Mesendoderm (in vitro differentiated cells): ENCODE measurements around the gene ZNF423.

ENCODE experiments used
- DNase-seq: peaks from one replicate; pipeline ENCODE4 v3.0.0; 2013
- H2AK5ac ChIP-seq: 2 replicates; pipeline ENCODE4 v1.6.1; 2013; ENCODE audit warnings: low read length, inconsistent platforms
- H2BK120ac ChIP-seq: 2 replicates; pipeline ENCODE4 v1.6.1; 2013; ENCODE audit warnings: low read depth, mild to moderate bottlenecking, low read length, moderate library complexity, mixed read lengths
- H2BK15ac ChIP-seq: replicated peaks from 2 replicates; pipeline ENCODE4 v1.6.1; 2013; ENCODE audit warnings: low read depth, mild to moderate bottlenecking, moderate library complexity
- H2BK5ac ChIP-seq: 2 replicates; pipeline ENCODE4 v1.6.1; 2013; ENCODE audit warnings: low read length, inconsistent platforms
- H3K18ac ChIP-seq: 2 replicates; pipeline ENCODE4 v1.6.1; 2013; ENCODE audit warnings: mild to moderate bottlenecking, low read length, mixed read lengths
- H3K23ac ChIP-seq: one replicate; pipeline ENCODE4 v1.6.1; 2013; ENCODE audit warnings: low read length
- H3K27ac ChIP-seq: 2 replicates; pipeline ENCODE4 v1.5.1; 2013; ENCODE audit warnings: low read depth, mild to moderate bottlenecking, inconsistent platforms, low read length, moderate library complexity
- H3K27me3 ChIP-seq: 2 replicates; pipeline ENCODE4 v1.6.1; 2013; ENCODE audit warnings: low read length, control low read depth, mild to moderate bottlenecking, inconsistent platforms; ENCODE audit not compliant: insufficient read depth, poor library complexity
- H3K36me3 ChIP-seq: 2 replicates; pipeline ENCODE4 v1.6.1; 2013; ENCODE audit warnings: low read length, inconsistent platforms; ENCODE audit not compliant: control insufficient read depth, insufficient read depth
- H3K4ac ChIP-seq: one replicate; pipeline ENCODE4 v1.6.1; 2013; ENCODE audit warnings: low read depth, mild to moderate bottlenecking, low read length, moderate library complexity
- H3K4me1 ChIP-seq: 2 replicates; pipeline ENCODE4 v1.6.1; 2013; ENCODE audit warnings: low read depth, low read length, inconsistent platforms; ENCODE audit not compliant: control insufficient read depth
- H3K4me2 ChIP-seq: 2 replicates; pipeline ENCODE4 v1.6.1; 2013; ENCODE audit warnings: low read length
- H3K4me3 ChIP-seq: 2 replicates; pipeline ENCODE4 v1.5.1; 2013; ENCODE audit warnings: mild to moderate bottlenecking, low read length
- H3K56ac ChIP-seq: one replicate; pipeline ENCODE4 v1.6.1; 2013; ENCODE audit warnings: low read length
- H3K79me1 ChIP-seq: 2 replicates; pipeline ENCODE4 v1.6.1; 2013; ENCODE audit warnings: low read length, inconsistent platforms
- H3K79me2 ChIP-seq: 2 replicates; pipeline ENCODE4 v1.6.1; 2013; ENCODE audit warnings: mild to moderate bottlenecking, low read length; ENCODE audit not compliant: control insufficient read depth, insufficient read depth
- H3K9ac ChIP-seq: 2 replicates; pipeline ENCODE4 v1.6.1; 2013; ENCODE audit warnings: low read length, inconsistent platforms
- H4K5ac ChIP-seq: one replicate; pipeline ENCODE4 v1.6.1; 2013; ENCODE audit warnings: low read length
- H4K8ac ChIP-seq: one replicate; pipeline ENCODE4 v1.6.1; 2013; ENCODE audit warnings: low read depth, mild to moderate bottlenecking, control low read depth, low read length, moderate library complexity
- WGBS: extraction: QIAGEN DNeasy Blood & Tissue Kit; methylation state at CpG from one replicate; pipeline ENCODE4 v1.1.7; 2013; ENCODE audit warnings: low lambda C conversion rate, missing lambda C conversion rate; ENCODE audit not compliant: insufficient coverage; ENCODE audit errors: extremely low coverage; 5-methylcytosine and 5-hydroxymethylcytosine counted together

ZNF423 gene

DNA sequence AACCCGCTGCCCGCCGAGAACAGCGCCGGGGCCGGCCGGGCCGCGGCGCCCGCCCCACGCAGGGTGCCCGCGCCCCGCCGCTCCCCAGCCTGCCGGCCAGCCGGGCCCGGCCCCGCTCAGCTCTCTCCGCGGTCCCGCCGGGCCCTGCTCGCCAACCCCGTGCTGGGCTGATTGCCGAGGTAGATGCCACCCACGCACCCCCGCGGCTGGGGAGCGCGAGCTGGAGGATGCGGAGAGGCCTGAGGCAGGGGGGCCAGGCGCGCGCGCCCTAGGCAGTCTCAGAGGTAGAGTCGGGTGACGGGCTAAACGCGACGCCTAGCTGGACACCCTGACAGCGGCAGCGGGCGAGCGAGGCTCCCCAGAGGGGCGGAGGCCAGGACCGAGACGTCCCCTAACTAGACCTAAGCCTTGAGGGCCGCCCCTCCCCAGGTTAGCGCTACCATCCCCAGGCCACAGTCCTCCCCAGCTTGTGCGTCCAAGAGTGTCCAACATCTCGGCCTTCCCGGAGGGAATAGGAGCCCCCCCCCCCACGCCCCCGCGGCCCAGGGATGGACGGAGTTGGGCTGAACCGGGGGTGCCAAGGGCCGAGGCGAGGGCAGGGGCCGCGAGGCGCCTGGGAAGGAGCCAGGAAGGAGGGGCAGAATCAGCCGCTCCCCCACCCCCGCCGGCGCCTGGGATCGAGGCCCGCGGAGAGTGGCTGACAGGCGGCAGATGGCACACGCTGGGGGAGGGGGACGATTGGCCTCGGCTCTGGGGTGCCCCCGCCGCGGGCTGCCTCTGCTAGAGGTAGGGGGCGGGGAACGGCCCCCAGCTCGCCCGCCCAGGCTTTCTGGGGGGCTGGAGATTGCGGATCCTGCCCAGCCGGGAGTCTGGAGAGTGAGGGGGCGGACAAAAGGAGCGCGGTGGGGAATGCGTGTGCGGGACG lies 2.5 kb upstream of the ZNF423 start:
- Histone ChIP-seq H3K4me2 (peak overlapping the region; percentile 87), H3K18ac (peak overlapping the region; percentile 70), H3K79me1 (peaks cover 1% of the 10 kb centered on the region), H2BK5ac (no peak overlapping the region), H3K27ac (no peak overlapping the region), H3K36me3 (no peaks in the 10 kb centered on the region), H3K4ac (peak overlapping the region; percentile 49), H2BK120ac (no peak overlapping the region), H4K5ac (no peak overlapping the region), H3K27me3 (no peaks in the 10 kb centered on the region), H4K8ac (no peak overlapping the region), H3K4me1 (peaks cover 7% of the 10 kb centered on the region), H2BK15ac (no peak overlapping the region), H3K9ac (peak overlapping the region; percentile 73), H3K23ac (peak overlapping the region; percentile 45), H3K4me3 (peak overlapping the region; percentile 28), H3K79me2 (peaks cover 15% of the 10 kb centered on the region), H3K56ac (peak overlapping the region; percentile 79), H2AK5ac (no peak overlapping the region)
- peak; percentile 53 for DNase-seq
- no CpG with 5 or more reads among the region's 90 CpGs for WGBS

DNA sequence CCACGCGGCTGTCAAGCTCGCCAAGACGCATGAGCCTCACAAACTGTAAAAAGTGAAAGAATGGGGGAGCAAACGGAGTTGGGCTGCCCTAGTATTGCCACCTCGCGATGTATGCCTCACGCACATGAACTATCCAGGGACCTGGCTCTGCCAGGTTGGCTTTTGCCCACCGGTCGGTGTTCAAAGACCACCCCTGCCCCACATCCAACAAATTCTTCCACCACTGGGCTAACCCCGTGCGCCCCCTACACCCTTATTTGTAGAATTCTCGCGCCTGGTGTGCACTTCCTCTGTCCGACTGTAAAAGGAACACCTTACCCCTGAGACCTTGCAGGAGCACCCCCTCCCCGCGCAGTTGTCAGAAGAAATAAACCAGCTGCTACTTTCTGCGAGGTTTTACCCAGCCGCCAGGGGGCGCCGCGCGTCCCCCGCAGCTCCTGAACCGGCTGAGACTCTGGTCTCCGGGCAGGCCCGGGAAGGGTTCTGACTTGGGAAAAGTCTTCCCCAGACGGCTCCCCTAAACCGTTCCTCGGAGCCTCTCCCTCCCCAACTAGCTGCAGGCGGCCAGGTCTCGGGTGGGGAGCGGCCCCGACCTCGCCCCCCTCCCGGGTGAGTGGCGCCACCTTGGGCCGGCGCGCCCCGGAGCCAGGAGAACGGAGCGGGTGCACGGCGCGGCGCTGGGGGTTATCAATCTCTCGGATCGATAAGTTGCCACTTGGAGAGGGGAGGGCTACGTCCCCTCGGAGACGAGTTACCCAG lies 1.7 kb upstream of the ZNF423 start:
- peak; percentile 93 for DNase-seq
- H3K79me1 ChIP-seq = peaks cover 5% of the 10 kb centered on the region
- H3K27ac ChIP-seq = no peak overlapping the region
- H3K4me3 ChIP-seq = peak overlapping the region; percentile 5
- H2BK5ac ChIP-seq = no peak overlapping the region
- peak overlapping the region; percentile 14 for H2BK15ac ChIP-seq
- no peaks in the 10 kb centered on the region for H3K36me3 ChIP-seq
- no CpG with 5 or more reads among the region's 52 CpGs for WGBS
- peak overlapping the region; percentile 91 for H3K4me2 ChIP-seq
- peak overlapping the region; percentile 81 for H3K18ac ChIP-seq
- H3K23ac ChIP-seq = no peak overlapping the region
- H3K79me2 ChIP-seq = peaks cover 23% of the 10 kb centered on the region
- peak overlapping the region; percentile 73 for H3K56ac ChIP-seq
- no peak overlapping the region for H4K8ac ChIP-seq
- no peaks in the 10 kb centered on the region for H3K27me3 ChIP-seq
- no peak overlapping the region for H2BK120ac ChIP-seq
- H3K4me1 ChIP-seq = peaks cover 13% of the 10 kb centered on the region
- no peak overlapping the region for H4K5ac ChIP-seq
- peak overlapping the region; percentile 73 for H3K9ac ChIP-seq
- H3K4ac ChIP-seq = peak overlapping the region; percentile 17
- H2AK5ac ChIP-seq = no peak overlapping the region

DNA sequence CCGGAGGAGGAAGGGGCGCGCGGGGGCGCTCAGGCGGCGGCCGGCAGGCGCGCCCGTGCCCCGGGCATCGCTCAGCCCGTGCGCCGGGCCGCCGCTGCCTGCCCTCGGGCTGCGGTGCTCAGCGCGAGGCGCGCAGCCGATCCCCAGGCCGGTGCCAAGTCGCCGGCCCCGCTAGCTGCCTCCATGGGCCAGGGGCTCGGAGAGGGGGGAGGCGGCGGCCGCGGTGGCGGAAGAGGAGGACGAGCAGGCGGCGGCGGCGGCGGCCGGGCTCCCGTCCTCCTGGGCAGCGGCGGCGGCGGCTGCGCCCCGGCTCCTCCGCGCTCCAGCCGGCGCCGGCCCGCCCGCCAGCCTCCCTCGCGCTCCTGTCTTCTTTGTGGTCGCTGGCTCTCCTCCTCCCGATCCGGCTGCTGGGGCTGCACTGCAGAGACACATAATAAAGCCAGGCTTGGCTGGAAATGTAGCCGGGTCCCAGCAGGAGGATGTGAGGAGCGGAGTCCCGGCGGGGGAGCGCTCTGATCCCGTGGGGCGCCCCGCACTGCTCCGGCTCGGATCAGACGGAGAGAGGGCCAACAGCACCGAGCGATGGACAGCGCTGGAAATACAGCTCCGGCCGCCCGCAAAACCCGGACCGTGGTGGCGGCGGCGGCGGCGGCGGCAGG lies 889 bp upstream of the ZNF423 start:
- Histone ChIP-seq H3K27me3 (no peaks in the 10 kb centered on the region), H2BK120ac (peak overlapping the region; percentile 48), H3K18ac (peak overlapping the region; percentile 100), H3K79me1 (peaks cover 6% of the 10 kb centered on the region), H2AK5ac (no peak overlapping the region), H4K5ac (no peak overlapping the region), H2BK5ac (no peak overlapping the region), H2BK15ac (peak overlapping the region; percentile 14), H3K4me2 (peak overlapping the region; percentile 91), H3K36me3 (no peaks in the 10 kb centered on the region), H3K4ac (peak overlapping the region; percentile 99), H3K79me2 (peaks cover 30% of the 10 kb centered on the region), H3K9ac (peak overlapping the region; percentile 80), H4K8ac (no peak overlapping the region), H3K4me3 (peak overlapping the region; percentile 65), H3K4me1 (peaks cover 17% of the 10 kb centered on the region), H3K23ac (peak overlapping the region; percentile 66), H3K27ac (peak overlapping the region; percentile 97), H3K56ac (peak overlapping the region; percentile 88)
- DNase-seq = peak; percentile 91
- WGBS = no CpG with 5 or more reads among the region's 86 CpGs

DNA sequence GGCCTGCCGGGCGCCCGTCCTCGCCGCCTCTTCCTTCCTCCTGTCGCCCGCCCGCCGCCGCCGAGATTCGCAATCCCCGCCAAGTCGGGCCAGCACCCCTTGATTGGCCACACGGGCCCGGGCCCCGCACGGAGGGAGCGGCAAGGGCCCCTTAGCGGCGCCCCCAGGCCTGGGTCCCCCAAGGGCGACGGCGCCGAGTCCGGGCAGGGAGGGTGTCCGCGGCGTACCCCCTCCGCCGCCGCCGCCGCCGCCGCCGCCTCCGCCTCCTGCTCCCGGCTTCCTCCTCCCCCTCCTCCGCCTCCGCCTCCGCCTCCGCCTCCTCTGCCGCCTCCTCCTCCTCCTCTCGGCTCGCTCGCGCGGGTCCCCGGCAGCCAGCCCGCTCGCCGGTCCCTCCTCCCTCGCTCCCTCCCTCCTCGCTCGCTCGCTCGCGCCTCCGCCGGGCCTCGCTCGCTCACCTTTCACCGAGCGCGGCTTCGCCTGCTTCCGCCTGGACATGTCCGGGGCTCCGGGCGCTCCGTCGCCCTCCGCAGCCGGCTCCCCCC lies 561 bp downstream of the ZNF423 start:
- H3K79me1 ChIP-seq = peaks cover 10% of the 10 kb centered on the region
- no peak overlapping the region for H2BK15ac ChIP-seq
- peak overlapping the region; percentile 91 for H3K56ac ChIP-seq
- no peak overlapping the region for H4K5ac ChIP-seq
- H2AK5ac ChIP-seq = no peak overlapping the region
- H3K4me1 ChIP-seq = peaks cover 20% of the 10 kb centered on the region
- peak overlapping the region; percentile 98 for H3K27ac ChIP-seq
- H3K4me3 ChIP-seq = peak overlapping the region; percentile 60
- H3K36me3 ChIP-seq = no peaks in the 10 kb centered on the region
- peak overlapping the region; percentile 79 for H2BK120ac ChIP-seq
- H3K18ac ChIP-seq = peak overlapping the region; percentile 100
- no peak overlapping the region for H3K4me2 ChIP-seq
- peak; percentile 91 for DNase-seq
- H3K9ac ChIP-seq = peak overlapping the region; percentile 91
- no peak overlapping the region for H3K23ac ChIP-seq
- peak overlapping the region; percentile 99 for H3K4ac ChIP-seq
- H2BK5ac ChIP-seq = peak overlapping the region; percentile 45
- peak overlapping the region; percentile 91 for H4K8ac ChIP-seq
- WGBS = no CpG with 5 or more reads among the region's 75 CpGs
- H3K27me3 ChIP-seq = no peaks in the 10 kb centered on the region
- H3K79me2 ChIP-seq = peaks cover 44% of the 10 kb centered on the region

DNA sequence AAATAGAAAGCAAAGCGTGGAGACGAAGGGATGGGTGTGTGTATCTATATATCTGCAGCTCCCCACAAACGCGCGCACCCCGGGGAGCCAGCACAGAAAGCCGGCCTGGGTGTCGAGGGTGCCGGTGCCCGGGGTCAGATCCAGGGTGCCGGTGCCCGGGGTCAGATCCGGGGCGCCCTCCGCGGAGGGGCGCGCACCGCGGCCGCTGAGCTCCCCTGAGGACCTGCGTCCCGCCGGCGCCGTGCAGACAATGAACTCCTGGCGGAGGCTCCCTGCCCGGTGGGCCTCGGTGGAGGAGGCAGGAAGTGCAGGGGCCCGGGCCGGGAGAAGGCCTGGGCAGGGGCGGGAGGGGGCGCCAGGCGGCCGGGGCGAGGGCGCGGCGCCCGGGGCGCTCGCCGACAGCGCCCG lies 1.1 kb downstream of the ZNF423 start:
- Histone ChIP-seq H3K18ac (peak overlapping the region; percentile 100), H4K8ac (peak overlapping the region; percentile 91), H3K4me2 (peak overlapping the region; percentile 86), H2BK15ac (no peak overlapping the region), H4K5ac (no peak overlapping the region), H2AK5ac (no peak overlapping the region), H3K79me2 (peaks cover 50% of the 10 kb centered on the region), H3K36me3 (no peaks in the 10 kb centered on the region), H3K4me1 (peaks cover 20% of the 10 kb centered on the region), H2BK120ac (peak overlapping the region; percentile 79), H3K9ac (peak overlapping the region; percentile 91), H3K4ac (peak overlapping the region; percentile 99), H3K23ac (no peak overlapping the region), H3K27me3 (no peaks in the 10 kb centered on the region), H2BK5ac (peak overlapping the region; percentile 55), H3K4me3 (peak overlapping the region; percentile 60), H3K56ac (peak overlapping the region; percentile 90), H3K79me1 (peaks cover 13% of the 10 kb centered on the region), H3K27ac (peak overlapping the region; percentile 98)
- no CpG with 5 or more reads among the region's 45 CpGs for WGBS
- peak; percentile 72 for DNase-seq
